Mucosa of descending colon (tissue), 3 donors: ENCODE measurements around the gene SSBP3. TPM values are rescaled to one million over a fixed set of nuclear protein-coding genes. Genes with fewer than 3 reads are reported as not detected.

Experiments used
- ATAC-seq: fragments of 200-7000 bp; cut with Tn5 transposase; one replicate; pipeline ENCODE4 v1.9.1; 2020; ENCODE audit warnings: mild to moderate bottlenecking, moderate library complexity
- DNase-seq, 3 donors: peaks; one replicate each; pipeline ENCODE4 v3.0.0-alpha.2; 2020
- H3K36me3 ChIP-seq: fragments of 200-600 bp; one replicate; pipeline ENCODE4 v1.8.0; 2021; ENCODE audit warnings: low read depth, mild to moderate bottlenecking
- H3K4me1 ChIP-seq: fragments of 200-600 bp; one replicate; pipeline ENCODE4 v1.8.0; 2021; ENCODE audit warnings: low read depth, mild to moderate bottlenecking
- H3K4me3 ChIP-seq: fragments of 200-600 bp; one replicate; pipeline ENCODE4 v1.8.0; 2021; ENCODE audit warnings: mild to moderate bottlenecking
- H3K9me3 ChIP-seq: fragments of 200-600 bp; one replicate; pipeline ENCODE4 v1.8.0; 2021; ENCODE audit warnings: mild to moderate bottlenecking
- CTCF ChIP-seq: fragments of 200-600 bp; IDR thresholded peaks from one replicate; pipeline ENCODE4 v1.8.0; 2022; ENCODE audit warnings: antibody characterized with exemption, mild to moderate bottlenecking
- intact Hi-C, 2 donors: fragments of 100-400 bp; cut with DNase I in 1 of 2; cut with micrococcal nuclease in 1 of 2; formaldehyde crosslinking; loops; one replicate each; pipeline versions ENCODE4 v1.11.0 to v1.11.1; 2022; cut with DNase I, micrococcal nuclease
- total RNA-seq, 3 donors: library from RNA; stranded (reverse); fragmentation: NEBNext Ultra II Directional in 2 of 3; extraction: Animal tissue kit (Norgen Biotek cat#: 25700) in 2 of 3; gene quantifications; one replicate each; pipeline versions ENCODE4 v1.2.1 to v1.2.4, GENCODE V29; 2021 to 2023
- donor health status: DM: no; HTN: no; CAD: no; lungs with moderate emphysema.
- donor health status: DM: no; HTN: no; CAD: no.
- donor health status: DM: no; HTN: yes; CAD: no.

Gene SSBP3
- total RNA-seq, 3 donors from 2014 or later, result 77.8 to 85.1 (median 82.0) TPM

- ATAC-seq (peak; percentile 2), DNase-seq (peak; percentile 38 to 69 (median 66))
- Histone ChIP-seq H3K9me3 (no peaks in the 10 kb centered on the region), H3K4me3 (peak overlapping the region; percentile 77), H3K4me1 (peaks cover 38% of the 10 kb centered on the region), H3K36me3 (peaks cover 6% of the 10 kb centered on the region)
- intact Hi-C loops, result loop anchor here (5.0 to 10.0 kb wide), 3 partner anchors 82 to 280 kb away; no protein-coding TSS in a partner anchor
- TF ChIP-seq CTCF, result no peak
Observed at GRCh38 chr1:54404939-54405897, 976 bp downstream of the SSBP3 start.

- H3K4me3 ChIP-seq, result no peak overlapping the region
- ATAC-seq (no peak), DNase-seq (no peak)
- TF ChIP-seq CTCF, result no peak
- intact Hi-C loops, result loop anchor here in 1 of 2 donors (10.0 kb wide), 1 partner anchor 279 kb away; no protein-coding TSS in a partner anchor
- no peaks in the 10 kb centered on the region for H3K9me3 ChIP-seq
- H3K36me3 ChIP-seq, result peaks cover 6% of the 10 kb centered on the region
- H3K4me1 ChIP-seq, result peaks cover 29% of the 10 kb centered on the region
Observed at GRCh38 chr1:54404263-54404662, 1.9 kb downstream of the SSBP3 start.

GRCh38 chr1:54403808-54404261 is 2.4 kb downstream of the SSBP3 start:
- ATAC-seq (no peak), DNase-seq (no peak)
- H3K4me1 ChIP-seq, result peaks cover 24% of the 10 kb centered on the region
- no peak for TF ChIP-seq CTCF
- peaks cover 6% of the 10 kb centered on the region for H3K36me3 ChIP-seq
- H3K4me3 ChIP-seq, result no peak overlapping the region
- intact Hi-C loops, result loop anchor here in 1 of 2 donors (10.0 kb wide), 1 partner anchor 279 kb away; no protein-coding TSS in a partner anchor
- H3K9me3 ChIP-seq, result no peaks in the 10 kb centered on the region

GRCh38 chr1:54403405-54403804 is 2.8 kb downstream of the SSBP3 start:
- intact Hi-C loops, result loop anchor here in 1 of 2 donors (10.0 kb wide), 1 partner anchor 279 kb away; no protein-coding TSS in a partner anchor
- TF ChIP-seq CTCF, result no peak
- Histone ChIP-seq H3K4me1 (peaks cover 20% of the 10 kb centered on the region), H3K36me3 (peaks cover 7% of the 10 kb centered on the region), H3K4me3 (no peak overlapping the region), H3K9me3 (no peaks in the 10 kb centered on the region)
- ATAC-seq (no peak), DNase-seq (no peak)

DNA sequence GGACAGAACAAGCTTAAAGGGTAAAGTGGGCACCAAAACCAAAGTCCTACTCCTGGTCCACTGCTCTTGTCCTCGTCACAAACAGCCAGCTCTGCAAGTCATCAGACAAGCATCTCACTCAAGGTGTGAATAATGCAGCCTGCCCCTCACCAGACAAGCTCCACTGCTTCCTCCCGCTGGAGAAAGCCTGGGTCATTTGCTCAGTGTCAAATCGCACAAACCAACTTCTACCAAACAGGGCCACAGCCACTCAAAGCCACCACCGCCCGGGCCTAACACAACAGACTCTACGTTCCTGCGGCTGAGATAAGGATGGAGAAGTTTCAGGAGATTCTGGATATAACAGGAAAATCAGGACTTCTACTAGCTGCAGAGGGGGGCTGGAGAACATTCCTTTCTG is 3.3 kb downstream of the SSBP3 start:
- no peak for ATAC-seq
- peaks cover 12% of the 10 kb centered on the region for H3K36me3 ChIP-seq
- no peak for DNase-seq
- H3K4me3 ChIP-seq, result no peak overlapping the region
- peaks cover 15% of the 10 kb centered on the region for H3K4me1 ChIP-seq
- TF ChIP-seq CTCF, result no peak
- no peaks in the 10 kb centered on the region for H3K9me3 ChIP-seq
- intact Hi-C loops, result loop anchor here in 1 of 2 donors (10.0 kb wide), 1 partner anchor 278 kb away; no protein-coding TSS in a partner anchor
